GM12801 (cell line): ENCODE data around the gene MT1G.

ENCODE experiments used
- TF ChIP-seq, protein P1 (sequence below): IDR thresholded peaks from one replicate; pipeline ENCODE4 v1.5.1; 2011; ENCODE audit warnings: control low read depth; ENCODE audit not compliant: insufficient read length; ENCODE audit errors: extremely low read depth

The MT1G gene

GRCh38 chr16:56640076-56640475, 27.8 kb downstream of the MT1G start:
- TF ChIP-seq, protein P1, sequence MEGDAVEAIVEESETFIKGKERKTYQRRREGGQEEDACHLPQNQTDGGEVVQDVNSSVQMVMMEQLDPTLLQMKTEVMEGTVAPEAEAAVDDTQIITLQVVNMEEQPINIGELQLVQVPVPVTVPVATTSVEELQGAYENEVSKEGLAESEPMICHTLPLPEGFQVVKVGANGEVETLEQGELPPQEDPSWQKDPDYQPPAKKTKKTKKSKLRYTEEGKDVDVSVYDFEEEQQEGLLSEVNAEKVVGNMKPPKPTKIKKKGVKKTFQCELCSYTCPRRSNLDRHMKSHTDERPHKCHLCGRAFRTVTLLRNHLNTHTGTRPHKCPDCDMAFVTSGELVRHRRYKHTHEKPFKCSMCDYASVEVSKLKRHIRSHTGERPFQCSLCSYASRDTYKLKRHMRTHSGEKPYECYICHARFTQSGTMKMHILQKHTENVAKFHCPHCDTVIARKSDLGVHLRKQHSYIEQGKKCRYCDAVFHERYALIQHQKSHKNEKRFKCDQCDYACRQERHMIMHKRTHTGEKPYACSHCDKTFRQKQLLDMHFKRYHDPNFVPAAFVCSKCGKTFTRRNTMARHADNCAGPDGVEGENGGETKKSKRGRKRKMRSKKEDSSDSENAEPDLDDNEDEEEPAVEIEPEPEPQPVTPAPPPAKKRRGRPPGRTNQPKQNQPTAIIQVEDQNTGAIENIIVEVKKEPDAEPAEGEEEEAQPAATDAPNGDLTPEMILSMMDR, result no peak

DNA sequence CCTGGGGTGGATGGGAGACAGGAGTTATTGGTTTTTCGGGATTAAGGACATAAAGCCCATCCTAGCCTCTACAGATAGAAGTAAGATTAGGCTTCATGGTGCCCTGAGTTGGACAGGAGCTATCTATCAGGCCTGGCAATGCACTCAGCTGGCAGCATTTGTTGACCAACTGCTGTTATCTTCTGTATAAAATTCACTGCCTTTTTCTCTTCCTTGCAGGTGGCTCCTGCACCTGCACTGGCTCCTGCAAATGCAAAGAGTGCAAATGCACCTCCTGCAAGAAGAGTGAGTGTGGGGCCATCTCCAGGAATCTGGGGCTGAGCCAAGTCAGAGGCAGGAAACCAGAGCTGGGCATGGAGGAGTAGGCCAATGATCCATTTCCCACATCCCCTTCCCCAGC, 28.8 kb downstream of the MT1G start:
- TF ChIP-seq, protein P1, result no peak

DNA sequence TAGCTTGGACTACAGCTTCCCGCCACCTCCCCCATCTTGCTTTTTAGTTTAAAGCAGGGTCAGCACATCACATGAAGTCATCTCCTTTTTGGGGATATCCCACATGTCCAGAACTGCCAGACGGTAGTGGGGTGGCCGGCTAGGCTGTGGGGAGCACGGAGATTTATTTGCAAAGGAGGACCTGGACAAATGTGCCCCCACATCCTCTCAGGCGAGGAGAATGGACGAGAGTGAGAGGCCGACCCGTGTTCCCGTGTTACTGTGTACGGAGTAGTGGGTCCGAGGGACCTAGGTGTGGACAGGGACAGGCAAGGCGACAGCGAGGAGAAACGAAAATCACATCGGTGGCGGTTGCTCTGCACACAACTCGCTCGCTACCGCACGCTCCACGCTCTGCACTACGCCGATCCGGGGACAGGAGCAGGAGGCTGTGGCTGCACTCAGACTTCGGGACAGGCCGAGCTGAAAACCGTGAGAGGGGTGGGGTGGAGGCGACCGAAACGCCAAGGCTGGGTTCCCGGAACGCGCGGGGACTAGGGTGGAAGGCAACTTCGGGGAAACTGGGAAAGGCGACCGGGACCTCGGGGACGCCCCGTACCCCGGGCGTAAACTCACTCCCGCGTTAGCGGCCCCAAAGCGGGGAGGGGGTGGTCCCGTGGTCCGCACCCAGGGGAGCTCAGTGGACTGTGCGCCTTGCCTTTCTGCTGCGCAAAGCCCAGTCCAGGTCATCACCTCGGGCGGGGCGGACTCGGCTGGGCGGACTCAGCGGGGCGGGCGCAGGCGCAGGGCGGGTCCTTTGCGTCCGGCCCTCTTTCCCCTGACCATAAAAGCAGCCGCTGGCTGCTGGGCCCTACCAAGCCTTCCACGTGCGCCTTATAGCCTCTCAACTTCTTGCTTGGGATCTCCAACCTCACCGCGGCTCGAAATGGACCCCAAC, 29.8 kb downstream of the MT1G start, which contains the start of gene MT1A:
TSS of gene MT1A (plus strand) at position 853 of the 937 bp plus-strand sequence. CDS start at position 926, 73 bp downstream.
- TF ChIP-seq, protein P1, result no peak

DNA sequence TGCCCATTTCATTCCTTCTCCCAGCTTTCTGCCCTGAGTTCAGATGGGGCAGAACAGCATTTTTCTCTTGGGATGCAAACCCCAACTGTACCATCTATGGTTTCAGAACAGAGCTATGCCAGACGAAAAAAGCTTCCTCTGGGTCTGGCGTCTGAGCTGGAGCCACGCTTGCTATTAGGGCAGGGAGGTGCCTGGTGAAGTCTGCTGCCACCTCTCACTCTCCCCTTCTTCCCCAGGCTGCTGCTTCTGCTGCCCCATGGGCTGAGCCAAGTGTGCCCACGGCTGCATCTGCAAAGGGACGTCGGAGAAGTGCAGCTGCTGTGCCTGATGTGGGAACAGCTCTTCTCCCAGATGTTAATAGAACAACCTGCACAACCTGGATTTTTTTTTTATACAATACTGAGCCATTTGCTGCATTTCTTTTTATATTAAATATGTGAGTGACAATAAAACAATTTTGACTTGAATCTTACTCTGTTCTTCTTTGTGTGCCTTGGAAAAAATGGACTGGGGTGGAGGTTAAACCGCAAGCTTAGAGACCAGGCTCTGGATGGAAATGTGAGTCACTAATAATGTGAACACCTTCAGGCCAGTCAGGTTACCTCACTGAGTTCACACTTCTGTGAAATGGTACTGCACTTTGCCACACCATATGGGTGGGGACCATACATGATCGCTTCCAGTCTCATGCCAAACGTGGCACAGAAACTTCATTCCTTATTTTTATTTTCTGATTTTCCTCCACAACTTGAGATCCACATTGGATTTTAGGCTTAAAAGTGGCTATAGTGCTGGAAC, 31.1 kb downstream of the MT1G start:
- TF ChIP-seq, protein P1, result no peak

DNA sequence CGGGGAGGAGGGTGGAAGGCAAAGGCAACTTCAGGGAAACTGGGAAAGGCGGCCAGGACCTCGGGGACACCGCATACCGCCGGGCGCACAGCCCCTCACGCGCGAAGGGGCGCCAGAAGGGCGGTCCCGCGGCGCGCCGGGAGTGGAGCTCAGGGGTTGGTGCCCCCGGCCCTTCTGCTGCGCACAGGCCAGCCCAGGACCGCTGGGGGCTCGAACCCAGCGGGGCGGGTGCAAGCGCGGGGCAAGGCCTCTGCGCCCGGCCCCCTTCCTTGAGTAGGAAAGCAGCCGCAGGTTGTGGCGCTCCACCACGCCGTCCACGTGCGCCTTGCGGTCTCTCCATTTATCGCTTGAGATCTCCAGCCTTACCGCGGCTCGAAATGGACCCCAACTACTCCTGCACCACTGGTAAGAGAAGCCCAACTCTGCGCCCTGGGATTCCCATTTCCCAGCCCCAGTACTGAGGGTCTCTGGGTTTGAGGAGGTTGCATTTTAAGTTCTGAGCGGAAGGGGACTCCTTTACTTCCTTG, 32.4 kb downstream of the MT1G start:
- TF ChIP-seq, protein P1, result no peak

DNA sequence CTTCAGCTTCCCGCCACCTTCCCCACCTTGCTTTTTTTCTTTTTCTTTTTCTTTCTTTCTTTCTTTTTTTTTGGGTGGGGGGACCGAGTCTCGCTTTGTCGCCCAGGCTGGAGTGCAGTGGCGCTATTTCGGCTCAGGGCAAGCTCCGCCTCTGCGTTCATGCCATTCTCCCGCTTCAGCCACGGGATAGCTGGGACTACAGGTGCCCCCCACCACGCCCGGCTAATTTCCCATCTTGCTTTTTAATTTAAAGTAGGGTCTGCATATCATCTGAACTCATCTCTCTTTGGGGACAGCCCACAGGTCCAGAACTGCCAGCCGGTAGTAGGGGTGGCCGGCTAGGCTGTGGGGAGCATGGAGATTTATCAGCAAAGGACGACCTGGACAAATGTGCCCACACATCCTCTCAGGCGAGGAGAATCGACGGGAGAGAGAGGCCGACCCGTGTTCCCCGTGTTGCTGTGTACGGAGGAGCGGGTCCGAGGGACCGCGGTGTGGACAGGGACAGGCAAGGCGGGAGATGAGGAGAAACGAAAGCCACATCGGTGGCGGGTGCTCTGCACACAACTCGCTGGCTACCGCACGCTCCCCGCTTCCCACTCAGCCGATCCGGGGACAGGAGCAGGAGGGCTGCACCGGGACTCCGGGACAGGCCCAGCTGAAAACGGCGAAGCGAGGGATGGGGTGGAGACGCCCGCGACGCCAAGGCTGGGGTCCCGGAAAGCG, 33.0 kb downstream of the MT1G start:
- TF ChIP-seq, protein P1, result no peak
